Measurements from ENCODE around the gene GADD45A.

GRCh38 chr1:67695963-67696362 is 11.0 kb downstream of the GADD45A start:
- no peak for TF ChIP-seq POU6F1 (CRISPR knock-in tag; IDR thresholded peaks at IDR 0.05; ENCODE audit: borderline replicate concordance, low read depth)
- TF ChIP-seq ZNF70 (CRISPR knock-in tag; IDR thresholded peaks at IDR 0.05): no peak
- TF ChIP-seq, protein P1, sequence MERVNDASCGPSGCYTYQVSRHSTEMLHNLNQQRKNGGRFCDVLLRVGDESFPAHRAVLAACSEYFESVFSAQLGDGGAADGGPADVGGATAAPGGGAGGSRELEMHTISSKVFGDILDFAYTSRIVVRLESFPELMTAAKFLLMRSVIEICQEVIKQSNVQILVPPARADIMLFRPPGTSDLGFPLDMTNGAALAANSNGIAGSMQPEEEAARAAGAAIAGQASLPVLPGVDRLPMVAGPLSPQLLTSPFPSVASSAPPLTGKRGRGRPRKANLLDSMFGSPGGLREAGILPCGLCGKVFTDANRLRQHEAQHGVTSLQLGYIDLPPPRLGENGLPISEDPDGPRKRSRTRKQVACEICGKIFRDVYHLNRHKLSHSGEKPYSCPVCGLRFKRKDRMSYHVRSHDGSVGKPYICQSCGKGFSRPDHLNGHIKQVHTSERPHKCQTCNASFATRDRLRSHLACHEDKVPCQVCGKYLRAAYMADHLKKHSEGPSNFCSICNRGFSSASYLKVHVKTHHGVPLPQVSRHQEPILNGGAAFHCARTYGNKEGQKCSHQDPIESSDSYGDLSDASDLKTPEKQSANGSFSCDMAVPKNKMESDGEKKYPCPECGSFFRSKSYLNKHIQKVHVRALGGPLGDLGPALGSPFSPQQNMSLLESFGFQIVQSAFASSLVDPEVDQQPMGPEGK (CRISPR knock-in tag; IDR thresholded peaks at IDR 0.05; ENCODE audit: borderline replicate concordance): no peak
- TF ChIP-seq BACH2 (CRISPR knock-in tag; IDR thresholded peaks at IDR 0.05; ENCODE audit: borderline replicate concordance): no peak
- TF ChIP-seq PPARA (CRISPR knock-in tag; IDR thresholded peaks at IDR 0.05; ENCODE audit: borderline replicate concordance): no peak
- TF ChIP-seq ZFP30 (CRISPR knock-in tag; IDR thresholded peaks at IDR 0.05): no peak
